K562 (cell line): Measurements from ENCODE around the gene LPIN1. TPM values are rescaled to one million over a fixed set of nuclear protein-coding genes. Genes with fewer than 3 reads are reported as not detected.
A peak's percentile ranks its signal among the peaks of the same experiment; 100 is the strongest.

Experiments
- BCOR ChIP-seq: fragments of 450-650 bp; IDR thresholded peaks from 2 replicates; pipeline ENCODE4 v1.6.1; 2016
- CBX8 ChIP-seq: fragments of 200-600 bp; sonication (generic); IDR thresholded peaks from 2 replicates; pipeline ENCODE4 v1.6.1; 2012; ENCODE audit warnings: borderline replicate concordance, mixed run types, low read depth, mild to moderate bottlenecking, moderate library complexity, mixed read lengths, low read length, control low read depth, inconsistent platforms; ENCODE audit not compliant: poor library complexity, severe bottlenecking; ENCODE audit errors: extremely low read depth
- CHD2 ChIP-seq: IDR thresholded peaks from 2 replicates; pipeline ENCODE4 v1.6.1; 2011; ENCODE audit warnings: low read depth, low read length
- KAT7 ChIP-seq: sonication (generic); formaldehyde crosslinking; IDR thresholded peaks from 2 replicates; pipeline ENCODE4 v1.8.0; 2022; ENCODE audit warnings: missing genetic modification reagents, mild to moderate bottlenecking, borderline replicate concordance
- KLF1 ChIP-seq: fragments of 450-650 bp; IDR thresholded peaks from 2 replicates; pipeline ENCODE4 v1.6.1; 2016; ENCODE audit warnings: missing genetic modification characterization, missing compliant biosample characterization
- MCM2 ChIP-seq: fragments of 450-650 bp; IDR thresholded peaks from 2 replicates; pipeline ENCODE4 v1.6.1; 2017; ENCODE audit warnings: low read depth, mild to moderate bottlenecking
- PHF20 ChIP-seq: fragments of 450-650 bp; IDR thresholded peaks from 2 replicates; pipeline ENCODE4 v1.6.1; 2018; ENCODE audit not compliant: partially characterized antibody
- PYGO2 ChIP-seq: fragments of 450-650 bp; IDR thresholded peaks from 2 replicates; pipeline ENCODE4 v1.6.1; 2016; ENCODE audit warnings: mild to moderate bottlenecking, missing genetic modification characterization, moderate library complexity, missing compliant biosample characterization
- RBM15 ChIP-seq: fragments of 200-400 bp; formaldehyde crosslinking; IDR thresholded peaks from 2 replicates; pipeline ENCODE4 v1.6.1; 2018; ENCODE audit warnings: mild to moderate bottlenecking, low read length, moderate library complexity; ENCODE audit not compliant: insufficient read depth
- SREBF2 ChIP-seq: sonication (generic); formaldehyde crosslinking; IDR thresholded peaks from 2 replicates; pipeline ENCODE4 v1.4.0; 2020; ENCODE audit warnings: mild to moderate bottlenecking, missing genetic modification reagents
- SRSF9 ChIP-seq: fragments of 200-400 bp; formaldehyde crosslinking; IDR thresholded peaks from 2 replicates; pipeline ENCODE4 v1.6.1; 2017; ENCODE audit warnings: low read depth, low read length, borderline replicate concordance
- TAF1 ChIP-seq: IDR thresholded peaks from 2 replicates; pipeline ENCODE4 v1.6.1; 2011; ENCODE audit warnings: mild to moderate bottlenecking, low read length, moderate library complexity; ENCODE audit not compliant: insufficient read depth, control insufficient read depth, severe bottlenecking; ENCODE audit errors: extremely low read depth
- TCF7L2 ChIP-seq: fragments of 150-350 bp; IDR thresholded peaks from 2 replicates; pipeline ENCODE4 v1.6.1; 2016; ENCODE audit warnings: low read depth, mild to moderate bottlenecking, low read length, moderate library complexity
- TCFL5 ChIP-seq: fragments of 250-450 bp; sonication (Bioruptor Pico); conservative IDR thresholded peaks from 2 replicates; pipeline ENCODE4 v1.6.1; 2021; ENCODE audit warnings: mild to moderate bottlenecking, moderate library complexity, matching md5 sums
- USF2 ChIP-seq: sonication (generic); formaldehyde crosslinking; IDR thresholded peaks from 2 replicates; pipeline ENCODE4 v1.5.0; 2020; ENCODE audit warnings: missing genetic modification reagents
- YY1 ChIP-seq, 3 experiments: IDR thresholded peaks; 2 replicates each; pipeline ENCODE4 v1.6.1; 2011; ENCODE audit warnings: low read length in 2 of 3, mild to moderate bottlenecking in 2 of 3, moderate library complexity in 2 of 3, borderline replicate concordance in 1 of 3, control low read depth in 1 of 3, low read depth in 1 of 3; ENCODE audit not compliant: insufficient read depth in 3 of 3, insufficient replicate concordance in 2 of 3, control insufficient read depth in 1 of 3, insufficient read length in 1 of 3; ENCODE audit errors: extremely low read depth in 1 of 3
- ZNF134 ChIP-seq: fragments of 250-450 bp; sonication (Bioruptor Pico); conservative IDR thresholded peaks from 2 replicates; pipeline ENCODE4 v1.4.0; 2020
- ZNF217 ChIP-seq: sonication (generic); formaldehyde crosslinking; IDR thresholded peaks from 2 replicates; pipeline ENCODE4 v1.8.0; 2022; ENCODE audit warnings: mild to moderate bottlenecking, missing genetic modification reagents
- ZNF695 ChIP-seq: fragments of 450-650 bp; formaldehyde crosslinking; IDR thresholded peaks from 2 replicates; pipeline ENCODE4 v1.4.0; 2020; ENCODE audit warnings: mild to moderate bottlenecking, moderate library complexity
- ZNF75A ChIP-seq: fragments of 450-650 bp; formaldehyde crosslinking; IDR thresholded peaks from 2 replicates; pipeline ENCODE4 v1.4.0; 2020; ENCODE audit warnings: mild to moderate bottlenecking
- polyA plus RNA-seq, 8 experiments: library from polyadenylated mRNA; depleted of rRNA in 4 of 8; stranded (reverse) in 5 of 8; unstranded in 3 of 8; fragments of >200 nt; fragmentation: Nextera tagmentation in 2 of 8; fragmentation: Illumina TruSeq in 1 of 8; extraction: Ambion mirVana in 2 of 8; extraction: Trizol in 1 of 8; gene quantifications; 2 replicates each; pipeline versions ENCODE4 v1.2.1 to v1.2.3, GENCODE V29; 2011 to 2014; ENCODE audit warnings: inconsistent platforms in 1 of 8, missing spikeins in 1 of 8
- total RNA-seq, 7 experiments: library from RNA; depleted of rRNA in 6 of 7; stranded (reverse); fragments of >200 nt in 6 of 7; fragmentation: Illumina TruSeq in 2 of 7; extraction: Trizol in 2 of 7; gene quantifications; 2 replicates each; pipeline versions ENCODE4 v1.2.1 to v1.2.3, GENCODE V29; 2011 to 2021; ENCODE audit warnings: low replicate concordance in 1 of 7
- TF ChIP-seq, protein P1 (sequence below): fragments of 450-650 bp; formaldehyde crosslinking; IDR thresholded peaks from 2 replicates; pipeline ENCODE4 v1.4.0; 2020; ENCODE audit warnings: mild to moderate bottlenecking, moderate library complexity
- TF ChIP-seq, protein P2 (sequence below): fragments of 150-350 bp; IDR thresholded peaks from 2 replicates; pipeline ENCODE4 v1.6.1; 2014; ENCODE audit warnings: low read depth, mild to moderate bottlenecking, low read length, borderline replicate concordance

Gene LPIN1
- total and polyA plus RNA-seq, 9 of the 15 experiments (the other 6 are each of a cell fraction or from before 2014, with no cell fraction given) = 9.2 to 84.0 (median 27.8) TPM

DNA sequence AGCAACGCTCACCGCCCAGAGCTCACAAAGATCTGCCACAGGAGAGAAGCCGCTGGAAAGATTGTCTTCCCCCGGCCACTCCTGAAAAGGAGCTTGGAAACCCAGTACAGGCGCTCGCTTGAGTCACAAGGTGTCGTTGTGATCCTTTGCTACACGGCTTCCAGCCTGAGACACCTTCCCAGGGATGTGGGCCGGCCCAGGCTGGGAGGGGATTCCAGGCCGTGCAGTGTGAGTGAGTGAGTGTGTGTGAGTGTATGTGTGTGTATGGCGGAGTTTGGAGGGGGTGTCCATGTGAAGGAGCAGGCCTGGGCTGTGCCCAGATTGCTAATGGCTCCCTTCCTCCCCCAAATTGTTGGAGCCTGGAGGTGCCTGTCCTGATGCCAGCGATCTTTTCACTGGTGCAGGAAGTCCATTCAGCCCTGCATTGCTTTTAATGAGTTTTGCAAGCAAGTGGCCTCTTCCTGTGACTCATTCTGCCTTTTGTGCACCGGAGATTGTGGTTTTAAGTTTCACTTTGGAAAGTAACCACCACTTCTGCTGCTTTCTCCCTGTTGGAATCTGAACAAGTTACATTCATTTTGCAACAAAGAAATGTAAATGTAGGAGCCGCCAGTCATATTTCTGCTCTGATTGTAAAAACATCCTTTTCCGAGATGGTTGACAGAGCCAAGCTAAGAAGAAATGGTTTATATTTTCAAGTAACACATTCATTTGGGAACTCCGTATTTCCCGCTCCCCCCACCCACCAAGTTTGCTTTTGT lies 83.7 kb downstream of the LPIN1 start (continued):
- TF ChIP-seq RBM15 (no peak), CBX8 (no peak), BCOR (peak; percentile 63), SRSF9 (no peak), CHD2 (no peak), ZNF695 (CRISPR knock-in tag) (no peak), SREBF2 (CRISPR knock-in tag) (no peak), KLF1 (tag) (no peak), TCF7L2 (no peak), TCFL5 (no peak), KAT7 (peak; percentile 30; the same call in 1 of the 2 replicates), MCM2 (no peak), PYGO2 (no peak), PHF20 (no peak), ZNF75A (0 out of 2 replicates have a peak, but pooled peaks have one; percentile 48), ZNF217 (CRISPR knock-in tag) (no peak), TAF1 (peak; percentile 37), YY1 (IDR thresholded peaks at IDR 0.05; ENCODE audit: borderline replicate concordance in 1 of 3, control insufficient read depth in 1 of 3, extremely low read depth in 1 of 3, insufficient read depth in 3 of 3, insufficient read length in 1 of 3, insufficient replicate concordance in 2 of 3, low read depth in 1 of 3, low read length in 2 of 3) (peak in 2 of 3 experiments; percentile 38 to 55), USF2 (CRISPR knock-in tag) (no peak), ZNF134 (no peak)
- TF ChIP-seq, protein P1, sequence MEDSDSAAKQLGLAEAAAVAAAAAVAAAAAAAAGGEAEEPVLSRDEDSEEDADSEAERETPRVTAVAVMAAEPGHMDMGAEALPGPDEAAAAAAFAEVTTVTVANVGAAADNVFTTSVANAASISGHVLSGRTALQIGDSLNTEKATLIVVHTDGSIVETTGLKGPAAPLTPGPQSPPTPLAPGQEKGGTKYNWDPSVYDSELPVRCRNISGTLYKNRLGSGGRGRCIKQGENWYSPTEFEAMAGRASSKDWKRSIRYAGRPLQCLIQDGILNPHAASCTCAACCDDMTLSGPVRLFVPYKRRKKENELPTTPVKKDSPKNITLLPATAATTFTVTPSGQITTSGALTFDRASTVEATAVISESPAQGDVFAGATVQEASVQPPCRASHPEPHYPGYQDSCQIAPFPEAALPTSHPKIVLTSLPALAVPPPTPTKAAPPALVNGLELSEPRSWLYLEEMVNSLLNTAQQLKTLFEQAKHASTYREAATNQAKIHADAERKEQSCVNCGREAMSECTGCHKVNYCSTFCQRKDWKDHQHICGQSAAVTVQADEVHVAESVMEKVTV (CRISPR knock-in tag) = peak; percentile 82
- TF ChIP-seq, protein P2, sequence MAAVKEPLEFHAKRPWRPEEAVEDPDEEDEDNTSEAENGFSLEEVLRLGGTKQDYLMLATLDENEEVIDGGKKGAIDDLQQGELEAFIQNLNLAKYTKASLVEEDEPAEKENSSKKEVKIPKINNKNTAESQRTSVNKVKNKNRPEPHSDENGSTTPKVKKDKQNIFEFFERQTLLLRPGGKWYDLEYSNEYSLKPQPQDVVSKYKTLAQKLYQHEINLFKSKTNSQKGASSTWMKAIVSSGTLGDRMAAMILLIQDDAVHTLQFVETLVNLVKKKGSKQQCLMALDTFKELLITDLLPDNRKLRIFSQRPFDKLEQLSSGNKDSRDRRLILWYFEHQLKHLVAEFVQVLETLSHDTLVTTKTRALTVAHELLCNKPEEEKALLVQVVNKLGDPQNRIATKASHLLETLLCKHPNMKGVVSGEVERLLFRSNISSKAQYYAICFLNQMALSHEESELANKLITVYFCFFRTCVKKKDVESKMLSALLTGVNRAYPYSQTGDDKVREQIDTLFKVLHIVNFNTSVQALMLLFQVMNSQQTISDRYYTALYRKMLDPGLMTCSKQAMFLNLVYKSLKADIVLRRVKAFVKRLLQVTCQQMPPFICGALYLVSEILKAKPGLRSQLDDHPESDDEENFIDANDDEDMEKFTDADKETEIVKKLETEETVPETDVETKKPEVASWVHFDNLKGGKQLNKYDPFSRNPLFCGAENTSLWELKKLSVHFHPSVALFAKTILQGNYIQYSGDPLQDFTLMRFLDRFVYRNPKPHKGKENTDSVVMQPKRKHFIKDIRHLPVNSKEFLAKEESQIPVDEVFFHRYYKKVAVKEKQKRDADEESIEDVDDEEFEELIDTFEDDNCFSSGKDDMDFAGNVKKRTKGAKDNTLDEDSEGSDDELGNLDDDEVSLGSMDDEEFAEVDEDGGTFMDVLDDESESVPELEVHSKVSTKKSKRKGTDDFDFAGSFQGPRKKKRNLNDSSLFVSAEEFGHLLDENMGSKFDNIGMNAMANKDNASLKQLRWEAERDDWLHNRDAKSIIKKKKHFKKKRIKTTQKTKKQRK = no peak
